GM19395 (cell line): ENCODE data around the gene C10orf67.
"Not testable (repeated sequence)": the region's sequence is repeated elsewhere in the genome, so short reads cannot be mapped to it uniquely, and the experiment has no call there.

Experiments used
- ATAC-seq: cut with Tn5 transposase; IDR thresholded peaks from one replicate; pipeline ENCODE4 v1.9.1; 2021; ENCODE audit warnings: mild to moderate bottlenecking, moderate library complexity; ENCODE audit not compliant: unreplicated experiment

C10orf67 gene

DNA sequence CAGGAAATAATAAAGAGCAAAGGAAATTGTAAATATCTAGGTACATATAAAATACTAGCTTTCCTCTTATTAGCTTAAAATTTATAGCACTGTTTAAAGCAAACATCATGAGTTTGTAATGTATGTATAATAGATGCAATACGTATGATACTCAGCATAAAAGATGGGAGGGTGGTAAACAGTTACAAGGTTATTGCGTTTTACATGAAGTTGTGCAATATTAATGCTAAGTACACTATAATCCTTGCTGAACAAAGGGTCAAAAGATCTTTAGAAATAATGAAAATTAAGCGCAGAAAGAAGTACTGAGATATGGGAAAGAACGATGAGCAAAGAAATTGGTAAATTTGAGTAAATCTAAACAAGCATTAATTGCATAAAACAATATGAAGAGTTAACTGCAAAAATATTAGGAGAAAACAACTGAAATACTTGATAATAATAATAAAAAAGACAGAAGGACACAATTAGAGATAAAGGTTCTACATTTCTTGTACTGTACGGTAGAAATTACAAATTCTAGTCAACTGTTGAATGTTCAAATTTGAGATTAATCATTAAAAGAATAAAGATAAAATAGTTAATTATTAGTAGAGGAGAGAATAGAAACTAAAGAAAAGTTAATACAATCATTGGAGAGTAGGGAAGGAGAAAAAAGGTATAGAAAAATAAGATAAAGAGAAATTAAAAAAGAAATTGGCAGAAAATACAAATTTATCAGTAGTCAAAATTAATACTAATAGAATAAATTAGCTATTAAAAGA is 17.9 kb downstream of the C10orf67 start:
- no peak for ATAC-seq

DNA sequence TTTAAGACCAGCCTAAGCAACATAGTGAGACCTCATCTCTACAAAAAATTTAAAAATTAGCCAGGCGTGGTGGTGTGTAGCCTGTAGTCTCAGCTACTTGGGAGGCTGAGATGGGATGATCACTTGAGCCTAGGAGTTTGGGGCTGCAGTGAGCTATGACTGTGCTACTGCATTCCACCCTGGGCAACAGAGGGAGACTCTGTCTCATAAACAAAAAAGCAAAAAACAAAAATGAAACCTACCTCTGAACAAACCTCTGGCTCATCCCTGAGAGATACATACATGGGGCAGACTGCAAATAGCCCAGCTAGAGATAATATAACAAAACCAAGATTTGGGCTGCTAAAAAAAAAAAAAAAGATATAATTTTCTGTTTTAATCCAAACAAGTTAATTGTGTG is 19.5 kb downstream of the C10orf67 start:
- peak; percentile 96 for ATAC-seq

DNA sequence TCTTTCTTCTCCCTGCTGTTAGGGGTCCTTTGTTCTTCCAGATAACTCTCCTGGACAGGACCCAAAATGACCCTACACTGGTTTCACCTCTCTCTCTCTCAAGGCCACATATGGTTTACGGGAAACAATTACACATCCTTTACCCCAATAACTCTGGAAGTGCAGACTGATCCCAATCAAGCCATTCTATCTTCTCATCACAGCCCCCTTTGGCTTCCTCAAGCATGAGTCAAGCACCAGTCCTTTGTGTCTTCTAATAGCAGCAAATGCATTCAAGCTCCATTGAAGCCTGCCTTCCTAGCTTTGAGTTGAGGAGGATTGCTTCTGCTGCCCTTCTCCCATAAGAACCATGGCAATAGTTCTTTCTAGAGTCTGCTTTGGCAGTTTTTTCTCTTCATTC is 20.2 kb downstream of the C10orf67 start:
- ATAC-seq, result no peak

DNA sequence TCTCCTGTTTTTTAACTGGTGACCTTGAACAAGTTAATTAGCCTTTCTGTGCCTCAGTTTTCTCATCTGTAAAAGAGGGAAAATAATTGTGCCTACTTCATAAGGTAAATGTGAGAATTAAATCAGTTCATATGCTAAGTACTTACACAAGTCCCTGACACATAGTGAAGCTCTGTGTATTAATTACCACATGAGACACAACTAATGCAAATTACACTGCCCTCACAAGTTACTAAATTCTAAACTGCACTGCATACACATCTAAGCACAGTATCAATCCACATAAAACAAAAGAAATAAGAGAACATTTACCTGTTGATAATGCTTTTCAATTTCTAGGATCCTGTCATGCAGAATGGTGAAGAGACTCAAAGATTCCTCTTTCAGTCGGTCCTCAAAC is 22.5 kb downstream of the C10orf67 start:
- ATAC-seq, result no peak

DNA sequence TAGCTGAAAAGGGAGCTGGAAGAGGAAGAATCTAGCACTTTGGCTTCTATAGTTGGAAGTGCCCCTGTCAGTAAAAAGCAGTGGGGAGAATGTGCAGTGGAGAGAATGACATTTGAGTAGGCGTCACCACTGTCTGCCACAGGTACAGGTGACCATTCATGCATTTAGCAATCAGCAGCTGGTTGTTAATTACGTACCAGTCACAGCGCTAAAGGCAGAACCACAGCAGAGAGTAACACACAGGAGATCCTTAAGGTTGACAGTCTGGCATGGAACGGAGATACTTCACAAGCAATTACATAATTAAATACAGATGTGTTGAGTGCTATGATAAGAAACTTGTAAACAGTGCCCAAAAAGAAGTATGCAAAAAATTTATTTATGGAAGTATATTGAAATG is 24.8 kb downstream of the C10orf67 start:
- ATAC-seq, result no peak

DNA sequence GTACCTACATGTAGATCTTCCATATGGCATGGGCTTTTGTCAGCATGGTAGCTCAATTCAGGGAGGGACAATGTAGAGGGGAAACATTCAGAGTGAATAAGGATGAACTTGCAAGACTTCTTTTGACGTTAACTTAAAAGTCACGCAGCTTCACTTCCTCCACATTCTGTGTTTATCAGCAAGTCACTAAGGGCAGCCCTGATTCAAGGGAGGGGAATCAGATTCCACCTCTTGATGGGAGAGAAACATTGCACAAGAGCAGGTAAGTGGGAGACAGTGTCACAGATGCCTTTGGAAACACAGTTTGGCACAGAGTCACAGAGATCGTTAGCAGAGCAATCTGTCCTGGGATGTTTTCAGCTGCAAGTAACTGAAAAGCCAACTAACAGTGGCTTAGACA is 26.2 kb downstream of the C10orf67 start:
- no peak for ATAC-seq

DNA sequence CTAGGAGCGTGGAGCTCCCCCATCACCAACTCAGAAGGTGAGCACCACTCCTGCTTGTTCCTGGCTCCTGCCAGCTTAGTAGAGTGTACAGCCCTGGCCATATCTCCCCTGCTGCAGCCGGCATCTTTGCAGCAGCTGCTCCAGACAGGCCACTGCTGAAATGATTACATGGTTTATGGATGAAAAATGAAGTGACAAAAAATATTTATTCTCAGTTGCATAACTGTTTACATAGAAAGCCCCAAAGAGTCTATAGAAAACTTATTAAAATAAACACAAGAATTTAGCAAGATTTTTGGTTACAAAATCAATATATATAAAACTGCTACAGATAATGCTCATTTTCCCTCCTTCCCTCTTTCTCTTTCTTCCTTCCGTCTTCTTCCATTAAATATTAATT is 27.2 kb downstream of the C10orf67 start:
- ATAC-seq, result no peak

DNA sequence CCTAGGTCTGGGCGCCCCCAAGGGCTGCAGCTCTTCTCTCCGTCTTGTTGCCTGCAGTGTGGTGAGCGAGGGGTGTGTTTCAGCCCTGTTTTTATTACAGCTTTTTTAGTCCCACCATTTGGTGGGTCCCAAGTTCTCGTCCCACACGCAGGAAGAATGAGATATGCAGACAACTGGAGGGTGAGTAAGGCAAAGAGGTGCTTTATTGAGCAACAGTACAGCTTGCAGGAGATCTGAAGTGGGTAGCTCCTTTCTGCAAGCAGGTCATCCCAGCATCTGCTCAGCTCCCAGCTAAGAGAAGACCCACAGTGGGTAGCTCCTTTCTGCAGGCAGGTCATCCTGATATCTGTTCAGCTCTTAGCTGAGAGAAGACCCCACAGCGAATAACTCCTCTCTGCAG is 28.2 kb downstream of the C10orf67 start:
- ATAC-seq, result no peak

DNA sequence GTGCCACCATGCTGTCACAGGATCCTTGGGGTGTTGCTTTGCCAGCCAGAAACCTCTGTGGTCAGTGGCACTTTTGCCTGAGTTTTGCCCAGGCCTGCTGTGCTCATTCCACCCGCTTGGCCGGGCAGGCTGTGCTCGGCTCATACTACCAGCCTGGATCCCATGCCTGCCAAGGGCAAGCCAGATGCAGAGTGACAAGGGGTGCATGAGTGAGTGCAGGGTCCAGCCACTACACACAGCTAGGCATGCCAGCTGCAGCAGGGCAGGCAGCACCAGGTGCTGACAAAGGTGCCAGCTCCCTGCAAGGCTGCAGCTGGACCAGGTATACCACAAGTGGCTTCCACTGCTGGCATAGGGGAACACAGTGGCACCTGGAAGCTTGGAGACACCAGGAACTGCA is 28.6 kb downstream of the C10orf67 start:
- no peak for ATAC-seq

DNA sequence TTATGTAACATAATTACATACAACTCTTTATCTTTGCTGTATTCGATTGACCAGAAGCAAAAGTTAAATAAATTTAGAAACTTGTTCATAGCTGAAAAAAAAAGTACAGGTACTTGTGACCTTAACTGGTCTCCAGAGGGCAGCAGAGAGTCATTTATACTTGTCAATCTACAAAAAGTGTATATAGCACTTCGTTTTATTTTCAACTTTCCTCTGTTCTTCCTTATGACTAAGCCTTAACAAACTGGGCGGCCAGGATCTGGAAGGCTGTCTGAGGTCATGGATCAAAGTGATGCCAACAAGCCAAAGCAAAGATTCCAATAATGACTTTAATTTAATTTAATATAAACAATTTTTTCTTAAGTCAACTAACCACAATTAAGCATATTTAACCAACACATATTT is 29.8 kb downstream of the C10orf67 start:
- peak; percentile 57 for ATAC-seq

DNA sequence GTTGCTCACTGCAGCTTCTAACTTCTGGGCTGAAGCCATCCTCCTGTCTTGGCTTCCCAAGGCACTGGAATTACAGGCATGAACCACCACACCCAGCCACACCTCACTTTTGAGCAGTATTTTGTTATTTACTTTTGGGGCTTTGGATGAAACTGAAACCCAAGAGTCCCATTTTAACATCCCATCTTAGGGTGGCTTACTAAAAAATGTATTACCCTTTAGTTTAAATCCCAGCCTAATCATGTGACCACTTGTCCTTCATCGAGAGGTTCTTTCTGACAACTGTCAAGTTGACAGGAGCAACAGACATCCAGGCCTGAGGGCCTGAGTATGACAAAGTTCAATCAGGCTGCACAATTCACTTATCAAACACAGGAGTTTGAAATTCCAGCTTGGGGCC is 33.6 kb downstream of the C10orf67 start:
- no peak for ATAC-seq

DNA sequence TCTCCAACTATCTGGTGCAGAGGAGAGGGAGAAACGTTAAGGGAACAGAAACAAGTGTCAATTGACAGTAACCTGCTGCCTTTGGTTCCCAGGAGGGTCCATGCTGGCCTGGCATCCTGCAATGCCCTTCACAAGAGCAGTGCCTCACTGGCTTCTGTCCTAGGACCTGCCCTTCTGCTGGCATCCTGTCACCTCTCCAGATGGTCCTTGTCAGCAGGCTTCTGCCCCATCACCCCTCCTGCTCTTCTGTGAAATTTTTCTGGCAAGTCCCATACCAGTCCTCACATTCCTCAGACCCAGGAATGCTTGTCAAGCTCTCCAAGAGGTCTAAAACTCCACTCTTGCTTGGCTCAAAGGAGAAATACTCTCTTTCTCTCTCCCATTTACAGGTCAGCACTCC is 34.2 kb downstream of the C10orf67 start:
- ATAC-seq, result no peak

DNA sequence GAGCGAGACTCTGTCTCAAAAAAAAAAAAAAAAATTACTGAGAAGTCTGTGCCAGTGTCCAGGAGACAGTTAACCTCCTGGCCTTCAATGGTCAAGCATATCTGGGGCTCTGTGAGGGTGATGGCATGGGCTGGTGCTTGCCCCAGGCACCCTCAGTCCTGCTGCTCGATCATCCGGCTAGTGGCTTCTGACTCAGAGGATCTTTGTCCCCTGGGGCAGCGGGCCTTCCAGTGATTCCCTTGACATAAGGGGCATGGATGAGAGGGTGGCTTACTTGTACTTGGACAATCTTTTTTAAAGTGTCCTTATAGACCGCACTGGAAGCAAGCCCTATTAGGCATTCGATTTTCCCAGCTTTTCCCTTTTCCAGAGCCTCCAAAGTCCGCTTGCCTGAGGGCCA is 44.6 kb downstream of the C10orf67 start:
- not testable (repeated sequence) for ATAC-seq

DNA sequence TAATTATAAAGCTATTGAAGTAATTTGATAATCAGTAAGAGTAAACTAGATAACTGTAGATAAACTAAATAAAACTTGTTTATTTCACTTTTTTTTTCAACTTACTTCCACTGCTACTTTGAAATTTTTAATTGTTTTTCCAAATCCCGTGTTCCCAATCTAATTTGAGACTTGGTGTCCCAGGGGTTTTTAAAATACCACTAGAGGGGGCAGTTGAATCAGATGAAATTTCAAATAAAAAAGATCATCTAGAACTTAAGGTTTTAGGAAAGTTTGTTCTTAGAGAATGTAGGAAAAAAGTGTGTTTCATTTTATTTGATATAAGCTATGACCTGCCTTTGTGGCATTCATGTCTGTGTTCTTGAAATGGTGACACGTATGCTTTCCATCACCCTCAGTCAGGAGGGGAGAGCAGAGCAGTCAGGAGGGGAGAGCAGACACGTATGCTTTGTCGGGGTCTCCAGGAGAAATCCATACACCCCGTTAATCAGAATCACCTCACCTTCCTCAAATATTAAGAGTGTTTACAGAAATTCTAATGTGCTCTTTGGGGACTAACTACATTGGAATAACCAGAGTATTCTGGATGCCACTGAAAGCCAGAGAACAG is 49.9 kb downstream of the C10orf67 start:
- no peak for ATAC-seq

DNA sequence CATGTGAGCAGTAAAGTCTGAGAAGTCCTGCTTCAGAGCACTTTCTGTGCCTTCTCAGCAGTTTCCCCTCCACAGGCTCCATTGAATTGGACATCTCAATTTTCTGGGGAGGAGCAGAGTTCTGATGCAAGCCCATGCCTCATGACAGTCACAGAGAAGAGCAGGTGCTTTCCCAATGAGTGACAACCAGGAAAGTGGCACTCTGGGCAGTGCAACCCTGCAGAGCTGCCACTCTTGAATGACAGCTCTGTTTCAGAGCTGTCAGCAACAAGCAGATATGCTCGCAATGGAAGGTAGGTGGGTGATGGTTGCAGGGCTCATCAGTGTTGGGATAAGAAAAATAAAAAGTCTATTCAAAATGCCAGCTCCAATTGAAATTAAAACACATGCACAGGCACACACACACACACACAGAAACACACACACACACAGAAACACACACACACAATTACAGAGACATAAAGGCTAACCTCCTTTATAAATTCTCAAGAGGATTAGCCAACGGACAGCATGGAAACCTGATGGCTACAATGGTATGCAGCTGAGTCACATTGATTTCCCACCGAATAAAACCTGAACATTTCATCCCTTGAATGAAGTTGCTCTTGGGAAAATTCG is 50.5 kb downstream of the C10orf67 start:
- ATAC-seq, result no peak

DNA sequence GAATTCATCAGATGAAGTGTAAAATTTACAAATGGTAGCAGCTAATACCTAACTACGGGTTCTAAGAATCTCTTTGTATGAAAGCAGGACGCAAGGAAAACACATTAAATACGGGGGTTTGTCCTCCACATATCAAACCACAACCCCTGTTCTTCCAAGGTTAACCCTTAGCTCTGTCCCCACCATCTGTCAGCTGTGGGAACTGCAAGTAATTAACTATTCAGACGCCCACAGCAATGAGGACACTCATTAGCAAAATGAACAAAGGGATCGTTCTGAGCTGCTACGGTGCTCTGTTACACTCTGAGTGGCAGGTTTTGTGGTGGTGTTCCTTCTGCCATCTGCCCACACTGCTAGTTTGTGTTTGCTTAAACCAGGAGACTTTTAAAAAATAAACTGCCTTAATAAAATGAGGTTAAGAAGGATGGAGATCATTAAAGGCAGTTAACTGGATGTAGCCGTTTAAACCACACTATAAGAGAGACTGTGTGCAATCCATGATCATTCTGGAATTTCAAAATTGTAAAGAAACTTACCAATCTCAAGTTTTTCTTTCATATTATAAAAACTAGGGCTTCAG is 51.4 kb downstream of the C10orf67 start:
- ATAC-seq, result peak; percentile 95

DNA sequence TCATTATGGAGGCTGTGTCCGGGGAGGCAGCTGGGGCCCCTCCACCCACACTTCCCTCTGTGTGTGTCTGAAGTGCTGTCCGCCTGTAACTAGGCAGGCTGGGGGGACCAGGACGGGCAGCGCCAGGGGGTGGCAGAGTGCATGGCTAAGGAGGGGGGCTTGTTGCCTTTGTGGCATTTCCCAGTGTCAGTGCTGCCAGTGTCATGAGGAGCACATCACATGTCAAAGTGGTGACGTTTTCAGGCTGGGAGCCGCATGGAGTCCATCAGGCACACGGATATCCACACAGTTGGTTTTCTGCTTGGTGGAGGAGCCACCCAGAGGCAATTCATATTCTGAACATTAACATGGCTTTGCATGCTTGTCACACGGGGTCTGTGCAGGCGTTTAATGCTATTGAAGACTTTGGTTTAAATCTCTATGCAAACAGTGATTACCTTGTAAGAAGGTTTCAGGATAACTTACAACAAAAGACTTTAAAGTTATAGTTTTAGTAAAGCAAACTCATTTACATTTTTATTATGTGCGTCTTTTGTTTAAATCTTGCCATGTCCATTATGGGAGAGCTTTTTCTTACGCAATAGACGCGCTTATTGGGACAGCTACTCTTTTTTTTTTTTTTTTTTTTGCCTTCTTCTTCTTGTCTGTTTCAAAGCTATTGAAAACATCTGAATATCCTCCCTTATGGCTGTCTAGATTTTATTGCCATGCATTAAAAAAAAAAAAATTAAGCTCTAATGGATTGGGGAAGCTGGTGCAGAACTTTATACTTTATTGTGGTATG is 52.9 kb downstream of the C10orf67 start:
- ATAC-seq, result no peak

DNA sequence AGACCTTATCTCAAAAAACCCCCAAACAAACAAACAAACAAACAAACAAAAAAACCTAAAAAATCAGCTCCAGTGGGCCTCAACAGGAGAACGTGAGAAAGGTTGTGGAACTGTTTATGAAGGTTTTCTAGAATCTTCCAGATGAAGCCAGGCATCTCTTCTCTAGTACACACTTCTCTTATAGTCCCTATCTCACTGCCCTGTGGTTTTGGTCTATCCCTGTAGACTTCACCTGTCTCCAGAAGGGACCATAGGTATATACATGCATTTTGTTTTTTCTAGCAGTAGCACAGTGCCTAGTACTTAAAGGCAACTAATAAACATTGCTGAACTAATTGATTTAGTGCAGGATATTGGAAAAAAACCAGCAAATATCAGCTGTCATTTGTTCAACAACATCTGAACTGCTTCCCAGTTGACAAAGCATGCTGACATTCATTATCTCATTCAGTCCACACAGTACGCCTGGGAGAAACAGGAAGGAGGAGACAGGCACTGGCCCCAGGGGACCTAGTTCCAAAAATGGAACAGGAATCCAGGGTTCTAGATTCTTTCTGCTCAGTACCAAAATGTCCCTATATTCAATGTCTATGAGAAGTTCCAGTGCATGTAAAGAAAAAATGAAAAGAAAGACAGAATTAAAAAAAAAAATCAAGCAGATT is 59.8 kb downstream of the C10orf67 start:
- ATAC-seq, result no peak

DNA sequence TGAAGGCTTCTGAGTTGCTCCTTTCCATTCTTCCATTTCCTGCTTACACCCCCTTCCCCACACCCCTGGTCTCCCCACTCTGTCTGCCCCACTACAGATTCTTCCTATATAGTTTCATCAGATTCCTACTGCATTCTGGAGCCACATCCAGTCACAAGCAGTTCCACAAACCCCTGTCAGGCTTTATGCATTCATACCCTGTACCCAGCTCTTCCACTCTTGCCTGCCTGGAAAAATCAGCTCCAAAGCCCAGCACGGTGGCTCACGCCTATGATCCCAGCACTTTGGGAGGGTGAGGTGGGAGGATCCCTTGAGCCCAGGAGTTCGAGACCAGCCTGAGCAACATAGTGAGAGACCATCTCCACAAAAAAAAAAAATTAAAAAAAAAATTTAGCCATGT is 60.4 kb downstream of the C10orf67 start:
- no peak for ATAC-seq

DNA sequence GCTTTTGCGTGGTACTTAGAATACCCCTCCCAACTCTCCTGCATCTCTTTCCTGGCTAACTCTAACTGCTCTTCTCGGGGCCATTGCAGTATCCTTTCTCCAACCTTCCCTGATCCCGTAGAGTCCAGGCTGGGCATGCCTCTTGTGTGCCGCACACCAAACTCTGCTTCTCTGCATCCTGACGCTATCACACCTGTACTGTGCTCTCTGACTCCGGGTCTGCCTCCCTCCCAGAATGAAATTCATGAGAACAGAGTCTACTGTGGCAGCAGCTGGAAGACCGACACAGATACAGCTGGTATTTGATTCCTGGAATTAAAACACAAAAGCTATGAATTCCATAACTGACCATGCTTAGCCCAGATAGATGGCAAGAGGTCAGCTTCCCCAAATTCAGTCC is 60.9 kb downstream of the C10orf67 start:
- ATAC-seq, result no peak

DNA sequence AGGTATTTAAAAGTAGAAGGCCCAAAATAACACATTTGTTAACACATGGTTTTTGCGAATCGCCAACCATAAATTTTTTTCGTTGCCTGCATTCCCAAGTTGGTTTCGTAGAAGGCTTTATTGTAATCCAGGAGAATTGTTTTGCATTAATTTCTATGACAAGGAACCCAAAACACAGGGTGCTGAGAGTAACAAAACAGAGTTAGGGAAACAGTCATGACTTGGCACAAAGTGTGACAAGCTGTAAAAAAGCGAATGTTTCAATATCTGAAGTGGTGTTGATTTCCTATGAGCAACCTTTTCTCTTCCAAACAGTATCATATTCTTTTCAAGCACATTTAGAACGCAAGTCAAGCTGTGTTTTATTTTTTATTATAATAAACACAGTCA is 63.6 kb downstream of the C10orf67 start:
- no peak for ATAC-seq
